Testis (tissue), 2 donors: ENCODE results near the gene CDK17.

Source experiments
- CTCF ChIP-seq, 3 experiments: fragments of 450-650 bp in 2 of 3; fragments of 200-600 bp in 1 of 3; sonication (generic) in 1 of 3; IDR thresholded peaks; one replicate each; pipeline ENCODE4 v1.5.1; 2016 to 2019; ENCODE audit warnings: antibody characterized with exemption in 3 of 3, mild to moderate bottlenecking in 2 of 3, moderate library complexity in 1 of 3
- POLR2A ChIP-seq: fragments of 450-650 bp; IDR thresholded peaks from one replicate; pipeline ENCODE4 v1.6.1; 2017; ENCODE audit warnings: antibody characterized with exemption, mild to moderate bottlenecking, moderate library complexity

GRCh38 chr12:96445691-96446583, 45.7 kb upstream of the CDK17 start:
- TF ChIP-seq CTCF (IDR thresholded peaks at IDR 0.05): no peak
- no peak for TF ChIP-seq POLR2A
